Measurements from ENCODE around the gene CCDC92. TPM values are rescaled to one million over a fixed set of nuclear protein-coding genes. Genes with fewer than 3 reads are reported as not detected.

CCDC92 gene
- polyA plus RNA-seq, 2 of the 4 experiments (the other 2 are of a cell fraction): 27.2 to 27.5 TPM

- TF ChIP-seq, protein P1, sequence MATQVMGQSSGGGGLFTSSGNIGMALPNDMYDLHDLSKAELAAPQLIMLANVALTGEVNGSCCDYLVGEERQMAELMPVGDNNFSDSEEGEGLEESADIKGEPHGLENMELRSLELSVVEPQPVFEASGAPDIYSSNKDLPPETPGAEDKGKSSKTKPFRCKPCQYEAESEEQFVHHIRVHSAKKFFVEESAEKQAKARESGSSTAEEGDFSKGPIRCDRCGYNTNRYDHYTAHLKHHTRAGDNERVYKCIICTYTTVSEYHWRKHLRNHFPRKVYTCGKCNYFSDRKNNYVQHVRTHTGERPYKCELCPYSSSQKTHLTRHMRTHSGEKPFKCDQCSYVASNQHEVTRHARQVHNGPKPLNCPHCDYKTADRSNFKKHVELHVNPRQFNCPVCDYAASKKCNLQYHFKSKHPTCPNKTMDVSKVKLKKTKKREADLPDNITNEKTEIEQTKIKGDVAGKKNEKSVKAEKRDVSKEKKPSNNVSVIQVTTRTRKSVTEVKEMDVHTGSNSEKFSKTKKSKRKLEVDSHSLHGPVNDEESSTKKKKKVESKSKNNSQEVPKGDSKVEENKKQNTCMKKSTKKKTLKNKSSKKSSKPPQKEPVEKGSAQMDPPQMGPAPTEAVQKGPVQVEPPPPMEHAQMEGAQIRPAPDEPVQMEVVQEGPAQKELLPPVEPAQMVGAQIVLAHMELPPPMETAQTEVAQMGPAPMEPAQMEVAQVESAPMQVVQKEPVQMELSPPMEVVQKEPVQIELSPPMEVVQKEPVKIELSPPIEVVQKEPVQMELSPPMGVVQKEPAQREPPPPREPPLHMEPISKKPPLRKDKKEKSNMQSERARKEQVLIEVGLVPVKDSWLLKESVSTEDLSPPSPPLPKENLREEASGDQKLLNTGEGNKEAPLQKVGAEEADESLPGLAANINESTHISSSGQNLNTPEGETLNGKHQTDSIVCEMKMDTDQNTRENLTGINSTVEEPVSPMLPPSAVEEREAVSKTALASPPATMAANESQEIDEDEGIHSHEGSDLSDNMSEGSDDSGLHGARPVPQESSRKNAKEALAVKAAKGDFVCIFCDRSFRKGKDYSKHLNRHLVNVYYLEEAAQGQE (IDR thresholded peaks at IDR 0.05): no peak
- TF ChIP-seq ESRRA (IDR thresholded peaks at IDR 0.05; ENCODE audit: borderline replicate concordance, low read length) (no peak), POLR2AphosphoS2 (conservative IDR thresholded peaks at IDR 0.05; ENCODE audit: low read length) (no peak)
- TF ChIP-seq, protein P2, sequence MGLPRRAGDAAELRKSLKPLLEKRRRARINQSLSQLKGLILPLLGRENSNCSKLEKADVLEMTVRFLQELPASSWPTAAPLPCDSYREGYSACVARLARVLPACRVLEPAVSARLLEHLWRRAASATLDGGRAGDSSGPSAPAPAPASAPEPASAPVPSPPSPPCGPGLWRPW (IDR thresholded peaks at IDR 0.05): no peak
Observed at GRCh38 chr12:123972457-123973401, at the start of gene CCDC92, which contains the start of gene ZNF664 (continued).

DNA sequence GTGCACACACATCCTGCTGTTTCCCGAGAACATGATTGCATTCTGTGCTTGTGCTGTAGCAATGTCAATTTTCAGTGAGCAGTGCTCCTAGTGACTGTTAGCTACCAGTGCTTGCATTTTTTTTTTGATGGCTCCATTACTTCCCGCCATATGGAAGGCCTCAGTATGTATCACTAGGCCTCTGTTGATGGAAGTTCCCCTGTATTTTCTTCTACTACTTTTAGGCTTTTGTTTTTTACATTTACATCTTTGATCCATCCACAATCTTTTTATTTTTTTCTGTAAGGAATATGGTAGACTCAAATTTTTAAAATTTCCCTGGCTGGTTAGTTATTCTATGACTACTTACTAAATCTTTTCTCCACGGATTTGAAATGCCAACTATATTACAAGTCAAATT lies 49.5 kb upstream of the CCDC92 start:
- CTCF ChIA-PET: no interaction called here

GRCh38 chr12:124021007-124021406 lies 48.4 kb upstream of the CCDC92 start:
- 81% methylated on average over 3 of the region's 3 CpGs for WGBS (ENCODE audit: missing lambda C conversion rate)
- H3K4me3 ChIP-seq: no peak overlapping the region
- no peak overlapping the region for H3K4me2 ChIP-seq
- DNase-seq (ENCODE audit: low read depth in 1 of 2, low spot score in 1 of 2): no peak
- no peaks in the 10 kb centered on the region for H3K4me1 ChIP-seq
- no peak for FAIRE-seq
- ATAC-seq: peak; percentile 52 to 61; a peak in 4 of 6 replicates
- POLR2A ChIA-PET: no interaction called here
- H3K9me3 ChIP-seq: no peaks in the 10 kb centered on the region
- TF ChIP-seq HDAC2 (IDR thresholded peaks at IDR 0.05) (no peak), JUNB (IDR thresholded peaks at IDR 0.05) (no peak), ZNF302 (CRISPR knock-in tag; IDR thresholded peaks at IDR 0.05) (no peak), KDM1A (IDR thresholded peaks at IDR 0.05; ENCODE audit: low read depth) (no peak), KDM5A (IDR thresholded peaks at IDR 0.05) (no peak), RNF2 (IDR thresholded peaks at IDR 0.05; ENCODE audit: borderline replicate concordance, low read depth) (no peak), PHF8 (IDR thresholded peaks at IDR 0.05; ENCODE audit: borderline replicate concordance, low read depth) (no peak), RAD21 (conservative IDR thresholded peaks at IDR 0.05 in 1 of 2, IDR thresholded peaks at IDR 0.05 in 1 of 2) (no peak), EP300 (IDR thresholded peaks at IDR 0.05) (no peak), FOXS1 (CRISPR knock-in tag; IDR thresholded peaks at IDR 0.05) (no peak), CHD2 (IDR thresholded peaks at IDR 0.05; ENCODE audit: low read length, partially characterized antibody) (no peak)
- CTCF ChIA-PET: no interaction called here
- H3K27ac ChIP-seq: no peak overlapping the region

More for the DNA sequence above, 49.5 kb upstream of the CCDC92 start:
- H3K27ac ChIP-seq: no peak overlapping the region
- POLR2A ChIA-PET: no interaction called here
- H3K4me3 ChIP-seq: no peak overlapping the region
- no peak for DNase-seq (ENCODE audit: low read depth in 1 of 2, low spot score in 1 of 2)
- 89% methylated on average over 3 of the region's 3 CpGs for WGBS (ENCODE audit: missing lambda C conversion rate)
- ATAC-seq: no peak
- no peaks in the 10 kb centered on the region for H3K4me1 ChIP-seq
- TF ChIP-seq TP53 (CRISPR knock-in tag; IDR thresholded peaks at IDR 0.05) (no peak), CEBPB (IDR thresholded peaks at IDR 0.05) (no peak), POLR2A (IDR thresholded peaks at IDR 0.05; ENCODE audit: low read length) (no peak), ELK1 (IDR thresholded peaks at IDR 0.05; ENCODE audit: low read depth, low read length) (no peak), HOXB5 (CRISPR knock-in tag; IDR thresholded peaks at IDR 0.05) (no peak), CBX8 (IDR thresholded peaks at IDR 0.05) (no peak), JUN (IDR thresholded peaks at IDR 0.05) (no peak)
- H3K4me2 ChIP-seq: no peak overlapping the region
- no peak for FAIRE-seq
- H3K9me3 ChIP-seq: no peaks in the 10 kb centered on the region

All from A549 (cell line).